GM12872 (cell line): ENCODE measurements around the gene ADGRL3.

Source experiments
- TF ChIP-seq, protein P1 (sequence below): IDR thresholded peaks from 3 replicates; pipeline ENCODE4 v1.5.1; 2011; ENCODE audit warnings: low read depth, mild to moderate bottlenecking, low read length, moderate library complexity; ENCODE audit not compliant: insufficient read depth

Gene ADGRL3

GRCh38 chr4:61205066-61205465 is 4.9 kb downstream of the ADGRL3 start:
- TF ChIP-seq, protein P1, sequence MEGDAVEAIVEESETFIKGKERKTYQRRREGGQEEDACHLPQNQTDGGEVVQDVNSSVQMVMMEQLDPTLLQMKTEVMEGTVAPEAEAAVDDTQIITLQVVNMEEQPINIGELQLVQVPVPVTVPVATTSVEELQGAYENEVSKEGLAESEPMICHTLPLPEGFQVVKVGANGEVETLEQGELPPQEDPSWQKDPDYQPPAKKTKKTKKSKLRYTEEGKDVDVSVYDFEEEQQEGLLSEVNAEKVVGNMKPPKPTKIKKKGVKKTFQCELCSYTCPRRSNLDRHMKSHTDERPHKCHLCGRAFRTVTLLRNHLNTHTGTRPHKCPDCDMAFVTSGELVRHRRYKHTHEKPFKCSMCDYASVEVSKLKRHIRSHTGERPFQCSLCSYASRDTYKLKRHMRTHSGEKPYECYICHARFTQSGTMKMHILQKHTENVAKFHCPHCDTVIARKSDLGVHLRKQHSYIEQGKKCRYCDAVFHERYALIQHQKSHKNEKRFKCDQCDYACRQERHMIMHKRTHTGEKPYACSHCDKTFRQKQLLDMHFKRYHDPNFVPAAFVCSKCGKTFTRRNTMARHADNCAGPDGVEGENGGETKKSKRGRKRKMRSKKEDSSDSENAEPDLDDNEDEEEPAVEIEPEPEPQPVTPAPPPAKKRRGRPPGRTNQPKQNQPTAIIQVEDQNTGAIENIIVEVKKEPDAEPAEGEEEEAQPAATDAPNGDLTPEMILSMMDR: no peak

DNA sequence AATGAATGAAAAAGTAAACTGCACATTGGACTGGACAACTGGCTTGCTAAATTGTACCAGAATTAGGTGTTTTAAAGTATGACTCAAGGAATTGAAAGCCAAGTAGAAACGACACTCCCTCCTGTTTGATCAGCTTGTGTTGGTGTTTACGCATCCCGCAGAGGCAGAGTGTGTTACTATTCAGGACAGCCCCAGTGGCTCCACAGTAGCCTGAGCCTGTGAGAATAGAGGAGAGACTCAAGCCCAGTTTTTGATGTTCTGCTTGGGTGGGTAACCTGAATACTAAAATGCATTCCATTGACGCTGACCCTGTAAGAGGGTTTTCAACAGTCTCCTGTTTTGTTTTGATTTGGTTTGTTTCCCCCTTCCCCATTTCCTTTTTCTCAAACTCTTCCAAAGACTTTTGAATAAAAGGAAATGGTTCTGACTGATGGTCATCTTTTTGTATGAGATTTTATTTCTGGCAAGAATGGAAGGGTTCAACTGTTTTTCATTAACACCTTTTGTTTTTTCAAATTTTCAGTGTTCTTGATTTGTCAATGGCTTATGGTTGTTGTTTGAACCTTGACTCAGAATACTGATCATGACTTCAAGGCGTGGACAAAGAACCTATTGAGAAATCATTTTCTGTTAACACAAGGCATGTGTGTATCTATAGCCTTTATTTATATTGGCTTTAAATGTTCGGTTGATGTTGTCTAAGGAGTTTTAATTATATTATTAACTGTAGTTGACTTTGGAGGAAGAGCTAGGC is 10.2 kb downstream of the ADGRL3 start:
- TF ChIP-seq, protein P1: no peak

GRCh38 chr4:61211781-61212180 is 11.7 kb downstream of the ADGRL3 start:
- TF ChIP-seq, protein P1: no peak

GRCh38 chr4:61212788-61213187 is 12.7 kb downstream of the ADGRL3 start:
- TF ChIP-seq, protein P1: no peak

DNA sequence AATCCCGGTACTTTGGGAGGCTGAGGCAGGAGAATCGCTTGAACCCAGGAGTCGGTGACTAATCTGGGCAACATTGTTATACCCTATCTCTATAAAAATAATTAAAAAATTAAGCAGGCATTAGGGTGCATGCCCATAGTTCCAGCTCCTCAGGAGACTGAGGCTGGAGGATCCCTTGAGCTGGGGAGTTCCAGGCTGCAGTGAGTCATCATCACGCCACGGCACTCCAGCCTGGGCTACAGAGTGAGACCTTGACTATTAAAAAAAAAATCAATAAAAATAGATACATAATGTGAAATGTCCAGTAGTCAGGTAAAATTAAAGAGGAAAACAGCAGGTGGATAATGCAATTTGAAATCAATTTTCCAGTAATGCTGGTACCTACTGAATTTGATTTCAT is 14.6 kb downstream of the ADGRL3 start:
- TF ChIP-seq, protein P1: no peak

GRCh38 chr4:61217222-61217621 is 17.1 kb downstream of the ADGRL3 start:
- TF ChIP-seq, protein P1: no peak

- TF ChIP-seq, protein P1: no peak
Measured at GRCh38 chr4:61220556-61220955, 20.4 kb downstream of the ADGRL3 start.

- TF ChIP-seq, protein P1: no peak
Measured at GRCh38 chr4:61223385-61223784, 23.3 kb downstream of the ADGRL3 start.
